Measurements from ENCODE around the gene SAMD1. TPM values are rescaled to one million over a fixed set of nuclear protein-coding genes. Genes with fewer than 3 reads are reported as not detected.

SAMD1 gene
- total and polyA plus RNA-seq, 2 of the 8 experiments (the other 6 are each of a cell fraction or from before 2014, with no cell fraction given): 40.0 to 100 TPM

GRCh38 chr19:14050512-14050911, 40.0 kb downstream of the SAMD1 start:
- H3K14ac ChIP-seq (ENCODE audit: insufficient read length): no peak overlapping the region
- H3K4me1 ChIP-seq (replicated peaks in 1 of 4; ENCODE audit: control insufficient read depth in 3 of 4, insufficient read depth in 4 of 4, low read length in 3 of 4): no peaks in the 10 kb centered on the region; a peak in 1 of 7 replicates
- H3K27ac ChIP-seq (ENCODE audit: low read depth, low read length): no peak overlapping the region
- H3K23ac ChIP-seq (ENCODE audit: insufficient read length): no peak overlapping the region
- no peak for FAIRE-seq
- H3K56ac ChIP-seq (replicated peaks; ENCODE audit: insufficient read length, low read depth, low read length): no peak overlapping the region
- no peak overlapping the region for H2AK5ac ChIP-seq (ENCODE audit: low read depth, low read length)
- no peak overlapping the region for H2BK120ac ChIP-seq (replicated peaks; ENCODE audit: low read depth, low read length)
- H3K79me2 ChIP-seq (ENCODE audit: control insufficient read depth in 1 of 2, insufficient read depth in 2 of 2, low read length in 2 of 2): no peaks in the 10 kb centered on the region
- no peak overlapping the region for H2BK5ac ChIP-seq (ENCODE audit: low read depth, low read length)
- no peak overlapping the region for H3K4me3 ChIP-seq (ENCODE audit: extremely low read depth in 1 of 4, insufficient read depth in 2 of 4, low read depth in 3 of 4, low read length in 4 of 4)
- no peaks in the 10 kb centered on the region for H4K20me1 ChIP-seq (replicated peaks in 1 of 2; ENCODE audit: control insufficient read depth in 1 of 2, insufficient read depth in 2 of 2, low read length in 2 of 2)
- no peak overlapping the region for H3K4ac ChIP-seq (replicated peaks; ENCODE audit: insufficient read length, low read depth, low read length)
- DNase-seq (ENCODE audit: low read depth in 1 of 2, low spot score in 2 of 2): no peak
- H3K9ac ChIP-seq (replicated peaks in 1 of 4; ENCODE audit: extremely low read depth in 1 of 4, low read depth in 3 of 4, low read length in 3 of 4): no peak overlapping the region
- H3K23me2 ChIP-seq (ENCODE audit: low read depth, low read length): no peaks in the 10 kb centered on the region; the same call in 1 of the 2 replicates
- no peak overlapping the region for H2BK15ac ChIP-seq (ENCODE audit: low read length)
- TF ChIP-seq RBBP5 (IDR thresholded peaks at IDR 0.05; ENCODE audit: borderline replicate concordance, low read depth, low read length) (no peak), CBX8 (IDR thresholded peaks at IDR 0.05; ENCODE audit: borderline replicate concordance, low read depth, low read length) (no peak), BCL11A (IDR thresholded peaks at IDR 0.05; ENCODE audit: low read depth in 2 of 2, low read length in 2 of 2) (no peak), EP300 (IDR thresholded peaks at IDR 0.05; ENCODE audit: borderline replicate concordance in 1 of 2, low read depth in 2 of 2, low read length in 2 of 2) (no peak), FOSL1 (IDR thresholded peaks at IDR 0.05; ENCODE audit: insufficient read depth, low read depth, low read length) (no peak), YY1 (IDR thresholded peaks at IDR 0.05; ENCODE audit: low read depth, low read length) (no peak), RFX5 (IDR thresholded peaks at IDR 0.05; ENCODE audit: borderline replicate concordance, low read depth, low read length) (no peak), SRF (IDR thresholded peaks at IDR 0.05; ENCODE audit: low read depth, low read length) (no peak), SIRT6 (IDR thresholded peaks at IDR 0.05; ENCODE audit: low read length) (no peak)
- TF ChIP-seq, protein P1, sequence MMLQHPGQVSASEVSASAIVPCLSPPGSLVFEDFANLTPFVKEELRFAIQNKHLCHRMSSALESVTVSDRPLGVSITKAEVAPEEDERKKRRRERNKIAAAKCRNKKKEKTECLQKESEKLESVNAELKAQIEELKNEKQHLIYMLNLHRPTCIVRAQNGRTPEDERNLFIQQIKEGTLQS (IDR thresholded peaks at IDR 0.05; ENCODE audit: insufficient read depth, low read depth, low read length): no peak
- TF ChIP-seq, protein P2, sequence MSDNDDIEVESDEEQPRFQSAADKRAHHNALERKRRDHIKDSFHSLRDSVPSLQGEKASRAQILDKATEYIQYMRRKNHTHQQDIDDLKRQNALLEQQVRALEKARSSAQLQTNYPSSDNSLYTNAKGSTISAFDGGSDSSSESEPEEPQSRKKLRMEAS (IDR thresholded peaks at IDR 0.05): no peak
- ChIA-PET POLR2A (ENCODE audit: partially characterized antibody) (no interaction called here), CTCF (ENCODE audit: partially characterized antibody) (interaction anchor here (1.0 to 9.9 kb wide), 11 partner anchors 9 to 174 kb away, joined by 3 to 77 read pairs (median 5); partner anchors contain the start of genes IL27RA, MISP3 and PALM3)
- H4K8ac ChIP-seq (ENCODE audit: extremely low read depth, insufficient read depth, low read length): no peak overlapping the region
- H3K27me3 ChIP-seq (replicated peaks in 1 of 4; ENCODE audit: control insufficient read depth in 3 of 4, extremely low read depth in 1 of 4, insufficient read depth in 3 of 4, low read length in 3 of 4): no peaks in the 10 kb centered on the region
- no peak overlapping the region for H2BK20ac ChIP-seq (ENCODE audit: low read length)
- H3K18ac ChIP-seq (ENCODE audit: extremely low read depth, low read length): no peak overlapping the region
- H4K5ac ChIP-seq (ENCODE audit: insufficient read length, low read depth, low read length): no peak overlapping the region
- WGBS, 2 experiments (ENCODE audit: extremely low coverage in 1 of 2, insufficient coverage in 1 of 2, insufficient read length in 1 of 2, insufficient replicate concordance in 2 of 2, low coverage in 1 of 2, low lambda C conversion rate in 2 of 2, missing lambda C conversion rate in 1 of 2): 100% methylated on average over 4 of the region's 4 CpGs; no CpG with 5 or more reads in 1 of the 2 experiments
- H4K91ac ChIP-seq (replicated peaks; ENCODE audit: insufficient read length, low read length): no peak overlapping the region
- H3K9me3 ChIP-seq (ENCODE audit: insufficient read depth in 2 of 2, low read depth in 1 of 2, low read length in 1 of 2): no peaks in the 10 kb centered on the region; a peak in 1 of 4 replicates
- H2BK12ac ChIP-seq (ENCODE audit: low read depth, low read length): no peak overlapping the region
- no peaks in the 10 kb centered on the region for H3K36me3 ChIP-seq (ENCODE audit: control insufficient read depth in 2 of 4, insufficient read depth in 4 of 4, low read length in 3 of 4)
- no peak overlapping the region for H3K4me2 ChIP-seq (ENCODE audit: insufficient read depth in 1 of 2, low read depth in 2 of 2, low read length in 2 of 2)
- no peak overlapping the region for H2AFZ ChIP-seq (ENCODE audit: low read length)
- H3K79me1 ChIP-seq (ENCODE audit: low read depth, low read length): no peaks in the 10 kb centered on the region
